Measurements from ENCODE around the gene APAF1.

- TF ChIP-seq CTCF (IDR thresholded peaks at IDR 0.05) (no peak), EZH2 (IDR thresholded peaks at IDR 0.05; ENCODE audit: borderline replicate concordance, insufficient read depth, low read depth, low read length, poor library complexity, severe bottlenecking) (no peak)
Observed at GRCh38 chr12:98701166-98701565, 56.1 kb downstream of the APAF1 start.
